Limb (tissue), 2 donors: ENCODE measurements around the gene CCDC136.

ENCODE experiments used
- DNase-seq, 2 donors: peaks; one replicate each; pipeline ENCODE4 v3.0.0-alpha.2; 2016; ENCODE audit errors: extremely low spot score in 2 of 2

CCDC136 gene

DNA sequence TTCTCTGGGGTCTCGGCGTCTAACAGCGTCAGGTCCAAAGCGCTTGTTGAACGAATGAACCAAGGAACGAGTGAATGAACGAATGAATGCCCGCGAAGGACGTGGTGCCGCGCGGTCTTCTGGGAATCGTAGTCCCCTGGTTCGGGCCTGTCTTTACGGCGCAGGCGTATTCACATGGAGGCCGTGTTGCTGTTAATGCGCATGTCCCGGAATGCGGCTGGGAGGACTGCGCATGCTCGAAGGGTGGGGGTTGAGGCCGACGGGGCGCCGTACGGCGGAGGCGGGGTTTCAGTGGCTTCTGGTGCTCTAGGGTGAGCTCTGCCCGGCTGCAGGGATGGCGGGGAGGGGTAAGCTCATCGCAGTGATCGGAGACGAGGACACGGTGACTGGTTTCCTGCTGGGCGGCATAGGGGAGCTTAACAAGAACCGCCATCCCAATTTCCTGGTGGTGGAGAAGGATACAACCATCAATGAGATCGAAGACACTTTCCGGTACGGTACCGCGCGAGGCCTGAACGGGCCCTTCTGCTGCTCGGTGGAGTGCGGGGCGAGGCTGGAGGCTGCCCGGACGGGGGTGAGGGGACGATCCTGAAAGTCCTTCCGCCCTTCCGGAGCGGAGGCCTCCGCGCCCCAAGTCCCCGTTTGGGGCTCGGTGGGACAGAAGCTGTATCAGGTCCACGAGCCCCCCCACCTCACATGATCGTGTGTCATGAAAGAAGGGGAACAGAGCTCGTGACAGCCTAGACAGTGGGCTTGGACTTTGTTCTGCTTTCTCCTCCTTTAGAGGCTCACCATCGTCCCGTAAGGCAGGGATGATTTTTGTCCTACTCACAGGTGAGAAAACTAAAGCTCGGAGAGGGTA is 71.0 kb downstream of the CCDC136 start, which contains the start of gene ATP6V1F:
Gene ATP6V1F, plus strand, starts transcription at position 286 of the 862 bp plus-strand sequence. Its CDS starts 49 bp downstream, at position 335.
- DNase-seq: peak; percentile 98 to 100

DNA sequence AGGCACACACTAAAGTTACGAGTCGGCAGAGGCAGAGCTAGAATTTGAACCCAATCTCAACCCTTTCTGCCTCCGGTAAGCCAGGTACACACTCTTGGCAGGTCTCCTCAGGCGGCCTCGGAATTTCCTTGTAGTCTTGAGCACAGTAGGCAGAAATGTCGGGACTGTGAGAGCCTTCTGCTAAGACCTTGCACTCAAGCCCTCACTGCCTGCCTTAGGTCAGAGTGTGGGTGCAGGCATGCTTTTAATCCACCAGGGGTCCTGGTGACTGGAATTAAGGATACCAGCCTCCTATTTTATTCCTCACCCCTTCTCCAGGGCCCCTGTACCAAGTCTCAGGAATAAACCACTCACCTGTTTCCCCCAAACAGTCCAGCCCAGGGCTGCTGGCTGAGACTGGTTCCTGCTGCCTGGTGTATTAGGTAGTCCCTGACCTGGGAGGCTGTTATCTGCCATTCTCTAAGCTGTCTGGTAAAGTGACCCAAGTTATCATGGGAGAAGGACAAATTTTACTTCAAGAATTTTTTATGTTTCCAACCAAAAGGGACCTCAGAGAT is 71.7 kb downstream of the CCDC136 start:
- no peak for DNase-seq

DNA sequence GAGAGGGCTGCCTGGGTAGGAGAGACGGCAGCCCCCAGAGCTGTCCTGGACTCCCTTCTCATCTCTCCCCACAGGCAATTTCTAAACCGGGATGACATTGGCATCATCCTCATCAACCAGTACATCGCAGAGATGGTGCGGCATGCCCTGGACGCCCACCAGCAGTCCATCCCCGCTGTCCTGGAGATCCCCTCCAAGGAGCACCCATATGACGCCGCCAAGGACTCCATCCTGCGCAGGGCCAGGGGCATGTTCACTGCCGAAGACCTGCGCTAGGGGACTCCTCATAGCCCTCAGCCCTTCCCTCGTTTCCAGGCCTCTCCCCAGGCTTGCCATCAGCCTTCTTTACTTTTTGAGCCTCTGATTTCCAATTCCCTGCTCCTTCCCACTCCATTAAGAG is 73.5 kb downstream of the CCDC136 start:
- no peak for DNase-seq

DNA sequence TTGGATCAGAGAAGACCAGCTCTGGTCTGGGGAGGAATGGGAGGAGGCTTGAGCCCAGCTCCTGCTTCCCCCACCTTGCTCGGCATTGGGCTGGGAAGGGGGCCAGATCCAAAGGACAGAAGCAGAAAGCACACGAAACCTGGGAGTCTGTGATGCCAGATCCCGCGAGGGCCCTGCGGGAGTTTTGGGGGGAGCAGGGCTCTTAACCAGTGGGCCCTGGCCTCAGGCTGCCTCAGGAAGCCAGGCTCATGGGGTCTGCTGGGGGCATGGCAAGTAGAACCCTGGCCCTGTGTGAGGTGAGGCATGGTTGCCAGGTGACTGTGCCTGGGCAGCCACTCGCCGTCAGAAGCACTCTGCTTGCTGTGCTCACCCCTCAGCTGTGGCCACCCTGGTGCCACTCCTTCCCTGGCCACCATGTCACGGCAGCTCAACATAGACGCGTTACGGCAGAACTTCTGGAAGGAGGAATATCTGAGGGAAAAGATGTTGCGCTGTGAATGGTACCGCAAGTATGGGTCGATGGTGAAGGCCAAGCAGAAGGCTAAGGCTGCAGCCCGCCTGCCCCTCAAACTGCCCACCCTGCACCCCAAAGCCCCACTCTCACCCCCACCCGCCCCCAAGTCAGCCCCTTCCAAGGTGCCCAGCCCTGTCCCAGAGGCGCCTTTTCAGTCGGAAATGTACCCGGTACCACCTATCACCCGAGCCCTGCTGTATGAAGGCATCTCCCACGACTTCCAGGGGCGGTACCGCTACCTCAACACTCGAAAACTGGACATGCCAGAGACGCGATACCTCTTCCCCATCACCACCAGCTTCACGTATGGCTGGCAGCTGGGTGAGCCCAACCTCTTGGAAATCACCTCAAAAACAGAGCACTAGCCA is 74.5 kb downstream of the CCDC136 start:
- DNase-seq: no peak

DNA sequence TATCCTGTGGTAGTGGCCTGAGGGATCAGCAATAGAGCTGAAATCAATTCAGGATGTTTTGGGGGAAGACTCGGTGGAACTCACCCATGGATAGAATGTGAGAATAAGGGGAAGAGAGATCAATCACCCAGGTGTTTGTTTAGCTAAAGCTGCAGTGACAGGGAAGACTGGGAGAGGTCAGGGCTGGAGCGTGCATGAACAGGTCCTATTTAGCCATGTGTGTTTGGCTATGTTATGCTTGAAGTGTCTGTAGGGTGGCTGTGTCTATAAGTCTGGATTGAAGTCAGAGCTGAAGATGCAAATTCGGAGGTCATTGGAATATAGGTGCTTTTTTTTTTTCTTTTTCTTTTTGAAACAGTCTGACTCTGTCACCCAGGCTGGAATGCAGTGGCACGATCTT is 75.5 kb downstream of the CCDC136 start:
- no peak for DNase-seq

DNA sequence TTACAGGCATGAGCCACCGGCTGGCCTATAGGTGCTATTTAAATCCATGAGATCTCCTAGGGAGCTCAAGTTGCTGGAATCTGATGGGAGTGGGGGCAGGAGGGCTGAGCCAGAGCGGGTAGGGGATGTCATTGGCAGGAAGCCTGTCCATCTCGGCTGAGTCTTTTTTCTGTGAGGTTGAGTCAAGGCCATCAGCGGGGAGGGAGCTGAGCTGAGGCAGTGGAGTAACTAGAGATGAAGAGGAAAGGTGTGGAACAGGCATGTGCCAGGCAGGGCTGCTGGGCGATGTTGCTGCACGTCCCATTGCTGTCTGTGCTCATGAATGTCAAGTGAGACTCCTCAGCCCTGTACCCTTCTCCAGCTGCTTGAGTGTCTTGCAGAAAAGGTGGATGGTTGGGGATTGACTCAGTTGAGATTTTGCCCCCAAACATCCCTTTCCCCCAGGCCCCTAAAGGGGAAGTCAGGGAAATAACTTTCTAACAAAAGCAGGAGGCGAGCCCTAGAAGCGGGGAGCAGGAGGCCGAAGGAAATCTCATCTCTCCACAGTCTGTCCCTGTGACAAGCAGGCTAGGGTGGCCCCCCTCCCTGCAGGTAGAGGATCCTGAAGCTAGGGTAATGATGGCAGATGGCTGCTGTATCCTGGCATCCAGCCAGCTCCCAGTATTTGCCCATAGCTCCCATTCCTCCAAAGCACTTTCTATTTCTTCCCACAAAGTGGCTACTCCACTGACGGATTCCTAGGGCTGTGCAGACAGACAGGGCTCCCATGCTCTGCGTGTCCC is 76.3 kb downstream of the CCDC136 start:
- no peak for DNase-seq

DNA sequence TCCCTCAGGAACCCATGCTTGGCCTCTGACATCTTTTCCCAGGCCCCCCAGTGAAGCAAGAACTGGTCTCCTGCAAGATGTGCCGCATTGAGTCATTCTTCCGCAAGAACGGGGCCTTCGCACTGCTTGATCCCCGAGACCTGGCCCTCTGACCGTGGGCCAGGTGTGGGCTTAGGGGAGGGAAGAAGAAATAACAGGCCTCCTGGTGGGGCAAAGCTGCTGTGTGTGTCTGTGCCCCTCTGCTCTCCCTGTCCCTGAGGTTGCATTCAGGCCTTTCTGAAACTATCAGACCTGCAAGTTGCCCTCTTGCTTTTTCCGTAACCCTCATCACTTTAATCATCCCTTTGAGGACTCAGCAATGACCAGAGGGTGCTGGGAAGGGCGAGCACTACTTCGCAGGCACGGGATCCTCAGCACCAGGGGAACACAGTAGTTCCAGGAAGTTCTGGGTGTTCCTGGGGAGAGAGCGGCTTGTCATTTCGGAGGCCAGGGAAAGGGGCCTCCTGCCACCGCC is 76.9 kb downstream of the CCDC136 start:
- DNase-seq: no peak

DNA sequence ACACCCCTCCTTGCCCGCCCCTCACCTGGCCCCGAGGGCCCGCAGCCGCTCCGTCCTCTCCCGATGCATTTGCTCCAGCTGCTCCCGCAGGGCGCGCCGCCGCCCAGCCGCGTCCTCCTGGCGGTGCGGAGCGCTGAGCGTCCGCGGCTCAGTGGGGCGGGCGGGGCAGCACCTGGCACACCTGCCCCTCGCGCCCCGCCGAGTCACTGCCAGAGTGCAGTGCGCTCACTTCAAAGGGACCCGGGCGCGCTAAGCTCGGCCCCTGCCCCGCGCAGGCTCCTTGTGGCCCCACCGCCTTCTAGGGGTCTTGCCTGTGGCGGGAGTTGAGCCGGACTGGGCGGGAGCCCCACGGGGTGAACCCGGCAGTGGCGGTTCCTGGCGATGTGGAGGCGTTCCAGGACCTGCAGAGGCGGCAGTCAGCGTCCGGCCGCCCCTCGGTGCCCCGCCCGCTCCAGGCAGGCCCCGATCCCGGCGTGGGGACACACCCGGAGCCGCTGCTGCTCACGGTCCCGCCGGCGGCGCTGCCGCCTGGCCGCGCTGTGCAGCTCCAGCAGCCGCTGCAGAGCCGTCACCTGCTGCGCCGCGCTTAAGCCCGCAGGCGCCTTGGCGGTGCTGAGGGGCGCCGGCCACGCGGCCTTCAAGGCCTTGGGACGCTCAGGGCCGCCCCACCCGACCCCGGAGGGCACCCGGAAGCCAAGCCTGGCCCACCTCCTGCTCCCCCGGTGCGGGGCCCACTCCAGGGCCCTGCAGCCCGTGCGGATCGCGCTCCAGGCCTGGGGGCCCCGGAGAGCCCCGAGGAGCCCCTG is 77.6 kb downstream of the CCDC136 start:
- peak in 1 of 2 donors; percentile 69 for DNase-seq

DNA sequence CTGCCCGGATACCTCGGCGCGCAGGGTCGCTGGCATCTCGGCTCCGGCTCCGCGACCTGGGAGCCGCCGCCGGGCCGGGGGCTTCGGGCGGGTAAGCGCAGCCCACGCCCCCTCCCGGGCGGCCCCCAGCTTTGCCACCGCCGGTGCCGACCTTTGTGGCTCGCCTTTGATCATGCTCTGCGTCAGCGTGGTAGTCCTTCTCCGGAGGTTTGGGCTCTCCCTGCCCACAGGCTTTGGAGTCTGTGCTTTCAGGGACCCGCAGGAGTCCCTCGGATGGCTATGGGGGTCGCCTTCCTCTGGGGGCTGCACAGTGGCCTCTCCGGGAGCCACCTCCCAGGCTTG is 78.1 kb downstream of the CCDC136 start:
- DNase-seq: no peak

DNA sequence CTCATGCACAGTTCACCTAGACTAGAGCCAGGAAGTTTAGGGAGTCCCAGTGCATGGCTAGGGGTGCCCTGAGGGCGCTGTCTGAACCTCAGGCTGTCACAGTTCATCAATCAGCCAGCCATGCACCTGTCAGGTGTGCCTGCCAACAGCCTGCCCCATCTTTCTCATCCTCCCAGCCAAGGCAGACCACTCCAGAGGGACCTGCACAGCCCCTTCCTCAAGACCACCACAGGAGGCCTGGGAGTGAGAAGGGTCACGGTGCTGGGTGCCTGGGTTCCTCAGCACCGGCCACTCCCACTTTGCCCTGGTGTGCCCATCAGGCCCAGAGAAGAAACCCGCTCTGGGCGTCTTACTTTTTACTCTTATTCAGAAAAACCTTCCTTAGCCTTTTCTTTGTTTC is 79.3 kb downstream of the CCDC136 start:
- DNase-seq: no peak
